SK-N-SH treated with all-trans-retinoic acid at 6 μM for 48 hours (cell line): ENCODE measurements around the gene TRIM37.

ENCODE experiments used
- ARNTL ChIP-seq: fragments of 450-650 bp; formaldehyde crosslinking; IDR thresholded peaks from 2 replicates; pipeline ENCODE4 v1.5.0; 2020; ENCODE audit warnings: low read depth, mild to moderate bottlenecking, moderate library complexity, borderline replicate concordance
- BACH2 ChIP-seq: fragments of 250-450 bp; sonication (Bioruptor Pico); IDR thresholded peaks from 2 replicates; pipeline ENCODE4 v1.9.0; 2021; ENCODE audit warnings: mild to moderate bottlenecking, borderline replicate concordance
- CREB5 ChIP-seq: fragments of 250-450 bp; sonication (Bioruptor Pico); IDR thresholded peaks from 2 replicates; pipeline ENCODE4 v1.5.1; 2020; ENCODE audit warnings: low read depth, mild to moderate bottlenecking, moderate library complexity
- ESRRG ChIP-seq: fragments of 250-450 bp; sonication (Bioruptor Pico); IDR thresholded peaks from 2 replicates; pipeline ENCODE4 v1.6.1; 2021; ENCODE audit warnings: mild to moderate bottlenecking
- ISL1 ChIP-seq: fragments of 250-450 bp; sonication (Bioruptor Pico); IDR thresholded peaks from 2 replicates; pipeline ENCODE4 v2.1.2; 2022; ENCODE audit warnings: mild to moderate bottlenecking, moderate library complexity
- PATZ1 ChIP-seq: fragments of 250-450 bp; sonication (Bioruptor Pico); IDR thresholded peaks from 2 replicates; pipeline ENCODE4 v1.8.0; 2020; ENCODE audit warnings: mild to moderate bottlenecking, moderate library complexity, borderline replicate concordance
- RARB ChIP-seq: fragments of 250-450 bp; sonication (Bioruptor Pico); IDR thresholded peaks from 2 replicates; pipeline ENCODE4 v1.8.0; 2021; ENCODE audit warnings: mild to moderate bottlenecking, moderate library complexity
- SNAI2 ChIP-seq: fragments of 250-450 bp; sonication (Bioruptor Pico); IDR thresholded peaks from 2 replicates; pipeline ENCODE4 v1.5.0; 2020; ENCODE audit warnings: mild to moderate bottlenecking, moderate library complexity
- ZC3H10 ChIP-seq: fragments of 250-450 bp; sonication (Bioruptor Pico); IDR thresholded peaks from 2 replicates; pipeline ENCODE4 v1.5.1; 2021; ENCODE audit warnings: mild to moderate bottlenecking, moderate library complexity
- ZFP30 ChIP-seq: fragments of 450-650 bp; formaldehyde crosslinking; IDR thresholded peaks from 2 replicates; pipeline ENCODE4 v1.5.0; 2022; ENCODE audit warnings: mild to moderate bottlenecking, moderate library complexity
- ZNF565 ChIP-seq: fragments of 450-650 bp; formaldehyde crosslinking; conservative IDR thresholded peaks from 2 replicates; pipeline ENCODE4 v1.5.0; 2020; ENCODE audit warnings: low read depth, mild to moderate bottlenecking, moderate library complexity
- ZNF70 ChIP-seq: fragments of 450-650 bp; formaldehyde crosslinking; IDR thresholded peaks from 2 replicates; pipeline ENCODE4 v1.5.0; 2020; ENCODE audit warnings: mild to moderate bottlenecking, moderate library complexity
- ZNF8 ChIP-seq: fragments of 450-650 bp; formaldehyde crosslinking; IDR thresholded peaks from 2 replicates; pipeline ENCODE4 v1.5.0; 2020; ENCODE audit warnings: mild to moderate bottlenecking, moderate library complexity

- TF ChIP-seq BACH2 (CRISPR knock-in tag) (no peak), SNAI2 (CRISPR knock-in tag) (no peak), ISL1 (no peak), ESRRG (CRISPR knock-in tag) (no peak), PATZ1 (CRISPR knock-in tag) (no peak), ZNF70 (CRISPR knock-in tag) (no peak), CREB5 (CRISPR knock-in tag) (no peak), ZNF8 (CRISPR knock-in tag) (no peak), ZFP30 (CRISPR knock-in tag) (no peak), ARNTL (no peak), ZNF565 (no peak), ZC3H10 (CRISPR knock-in tag) (no peak), RARB (no peak)
These were observed 111.3 kb downstream of the TRIM37 start for GRCh38 chr17:58995247-58995940.
